Stimulated activated naive CD8-positive, alpha-beta T cell treated with anti-CD3 and anti-CD28 coated beads, Interleukin-15, Interleukin-2, amounts not matched to agents 100 U/mL and 50 U/mL, for 24 hours (primary cell): Measurements from ENCODE around the gene FXYD4.
"Not testable (repeated sequence)": the region's sequence is repeated elsewhere in the genome, so short reads cannot be mapped to it uniquely, and the experiment has no call there.

ENCODE experiments used
- ATAC-seq: fragments of 150-1000 bp; cut with Tn5 transposase; one replicate; pipeline ENCODE4 v1.10.0; 2021
- DNase-seq: peaks from one replicate; pipeline ENCODE4 v3.0.0; 2021

The FXYD4 gene

DNA sequence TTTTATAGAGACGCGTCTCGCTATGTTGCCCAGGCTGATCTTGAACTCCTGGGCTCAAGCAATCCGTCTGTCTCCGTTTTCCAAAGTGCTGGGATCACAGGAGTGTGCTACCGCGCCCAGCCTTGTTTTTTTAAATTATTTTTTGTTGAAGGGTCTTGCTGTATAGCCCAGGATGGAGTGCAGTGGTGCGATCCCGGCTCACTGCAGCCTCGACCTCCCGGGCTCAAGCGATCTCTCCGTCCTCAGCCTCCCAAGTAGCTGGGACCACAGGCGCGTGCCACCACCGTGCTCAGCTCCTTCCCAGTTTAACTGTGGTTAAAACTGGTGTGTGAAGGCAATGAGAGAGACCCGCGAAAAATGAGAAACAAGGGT, 48.5 kb downstream of the FXYD4 start:
- no peak for ATAC-seq

DNA sequence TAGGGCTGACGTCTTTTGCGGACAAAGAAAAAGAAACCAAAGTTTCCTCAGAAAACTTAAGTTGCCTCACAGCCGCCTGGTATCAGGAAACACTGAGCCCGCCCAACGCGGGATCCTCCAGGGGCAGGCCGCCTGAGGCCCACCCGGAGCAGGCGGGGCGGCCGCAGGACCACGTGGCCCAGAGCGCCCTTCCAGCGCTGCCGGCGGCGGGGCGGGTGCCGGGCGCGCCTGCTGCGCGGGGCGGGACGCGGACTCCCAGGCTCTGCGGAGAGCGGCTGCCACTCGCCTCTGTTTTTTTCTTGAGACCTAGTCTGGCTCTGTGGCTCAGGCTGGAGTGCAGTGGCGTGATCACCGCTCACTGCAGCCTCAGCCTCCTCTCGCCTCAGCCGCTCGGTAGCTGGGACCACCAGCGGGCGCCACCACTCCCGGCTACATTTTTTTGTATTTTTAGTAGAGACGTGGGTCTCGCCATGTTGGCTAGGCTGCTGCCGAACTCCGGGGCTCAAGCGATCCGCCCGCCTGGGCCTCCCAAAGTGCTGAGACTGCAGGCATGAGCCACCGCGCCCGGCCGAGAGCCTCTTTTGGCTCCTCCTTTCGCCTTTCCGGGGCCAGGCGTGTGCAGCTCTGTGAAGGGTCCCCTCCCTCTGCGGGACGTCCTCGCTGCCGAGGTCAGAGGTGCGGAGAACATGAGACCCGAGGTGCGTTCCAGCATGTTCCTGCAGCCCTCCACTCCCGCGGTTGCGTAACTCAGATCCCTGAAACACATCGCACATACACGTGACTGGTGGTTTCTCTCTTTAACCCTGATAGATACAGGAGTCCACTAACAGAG, 49.1 kb downstream of the FXYD4 start:
- peak; percentile 89 for DNase-seq
- peak; percentile 91 for ATAC-seq

More for the DNA sequence above, 48.5 kb downstream of the FXYD4 start:
- DNase-seq: no peak

DNA sequence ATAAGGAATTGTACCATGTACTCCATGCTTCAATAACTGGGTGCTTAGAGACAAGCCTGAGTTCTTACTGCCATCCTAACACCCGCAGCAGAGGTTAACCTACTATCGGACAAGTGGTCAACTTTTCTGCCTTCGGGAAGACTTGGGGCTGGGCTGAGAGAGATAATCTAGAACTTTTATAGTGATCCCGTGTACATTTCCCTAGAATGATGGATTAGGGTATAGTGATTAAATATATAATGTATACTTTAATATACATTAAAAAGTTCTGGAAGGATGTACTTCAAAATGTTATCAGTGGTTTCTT, 49.7 kb downstream of the FXYD4 start:
- ATAC-seq (no peak), DNase-seq (no peak)

DNA sequence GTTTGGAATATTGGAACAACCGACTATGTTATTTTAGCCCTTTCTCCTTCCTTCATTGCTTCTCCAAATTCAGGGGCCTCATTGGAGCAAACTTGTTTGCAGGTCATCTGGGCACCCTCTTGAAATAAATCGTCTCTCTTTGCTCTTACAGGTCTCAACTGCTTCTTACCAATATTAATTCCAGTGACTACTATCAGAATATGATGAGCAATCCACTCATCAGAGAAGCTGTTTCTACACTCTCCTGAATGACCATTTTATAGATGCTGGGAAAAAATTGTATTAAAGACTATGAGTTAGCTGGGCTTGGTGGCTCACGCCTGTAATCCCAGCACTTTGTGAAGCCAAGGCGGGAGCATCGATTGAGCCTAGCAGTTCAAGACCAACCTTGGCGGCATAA, 50.1 kb downstream of the FXYD4 start:
- no peak for ATAC-seq
- no peak for DNase-seq

DNA sequence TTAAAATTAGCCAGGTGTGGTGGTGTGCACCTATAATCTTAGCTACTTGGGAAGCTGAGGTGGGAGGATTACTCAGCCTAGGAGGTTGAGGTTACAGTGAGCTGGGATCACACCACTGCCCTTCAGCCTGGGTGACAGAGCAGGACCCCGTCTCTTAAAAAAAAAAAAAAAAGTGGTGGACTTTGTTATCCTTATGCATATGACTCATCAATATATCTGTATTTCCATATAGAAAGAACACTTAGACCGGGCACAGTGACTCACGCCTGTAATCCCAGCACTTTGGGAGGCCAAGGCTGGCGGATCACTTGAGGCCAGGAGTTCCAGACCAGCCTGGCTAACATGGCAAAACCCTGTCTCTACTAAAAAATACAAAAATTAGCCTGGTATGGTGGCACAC, 50.5 kb downstream of the FXYD4 start:
- not testable (repeated sequence) for ATAC-seq, DNase-seq

DNA sequence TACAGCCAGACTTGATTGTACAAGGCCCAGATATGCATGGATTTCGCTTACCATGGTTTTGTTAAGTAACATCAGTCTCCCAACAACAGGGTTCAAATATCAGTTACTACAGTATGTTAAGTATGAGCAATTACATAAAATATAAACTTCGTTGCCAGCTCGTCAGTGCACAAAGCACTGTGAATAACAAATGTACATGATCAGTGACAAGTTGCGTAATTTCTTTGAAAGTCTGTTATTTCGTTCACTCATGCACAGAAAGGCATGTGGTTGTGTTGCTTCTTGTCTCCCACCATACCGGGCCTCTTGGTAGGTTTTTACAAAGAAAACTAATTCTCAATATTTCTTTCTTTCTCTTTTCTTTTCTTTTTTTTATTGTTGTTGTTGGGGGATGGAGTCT, 53.0 kb downstream of the FXYD4 start:
- ATAC-seq: no peak
- DNase-seq: no peak
